Uterus (tissue), 2 donors: Measurements from ENCODE around the gene HUS1B.

ENCODE experiments used
- CTCF ChIP-seq, 4 experiments: fragments of 200-600 bp in 2 of 4; fragments of 450-650 bp in 2 of 4; sonication (generic) in 2 of 4; IDR thresholded peaks; one replicate each; pipeline ENCODE4 v1.5.1; 2016 to 2019; ENCODE audit warnings: antibody characterized with exemption in 4 of 4, mild to moderate bottlenecking in 2 of 4, moderate library complexity in 1 of 4
- POLR2A ChIP-seq, 2 donors: fragments of 450-650 bp; IDR thresholded peaks; one replicate each; pipeline ENCODE4 v1.6.1; 2016; ENCODE audit warnings: antibody characterized with exemption in 2 of 2, mild to moderate bottlenecking in 1 of 2, moderate library complexity in 1 of 2

GRCh38 chr6:704046-704445 lies 47.1 kb upstream of the HUS1B start:
- TF ChIP-seq CTCF (IDR thresholded peaks at IDR 0.05) (no peak), POLR2A (IDR thresholded peaks at IDR 0.05) (no peak)
